T-cell (primary cell): Measurements from ENCODE around the gene ENO4. TPM values are rescaled to one million over a fixed set of nuclear protein-coding genes. Genes with fewer than 3 reads are reported as not detected.

Source experiments
- ATAC-seq, 4 experiments: fragments of 200-7000 bp in 3 of 4; fragments of 150-1000 bp in 1 of 4; cut with Tn5 transposase; replicated peaks in 1 of 4; 1 replicate in 3 of 4; 2 replicates in 1 of 4; pipeline ENCODE4 v1.10.0; 2021; ENCODE audit warnings: moderate library complexity in 3 of 4, mild to moderate bottlenecking in 2 of 4, moderate number of reproducible peaks in 1 of 4
- CTCF ChIA-PET, 2 donors: fragments of 300-600 bp; sonication (Branson Sonifier 250); formaldehyde crosslinking; loops; one replicate each; lab custom pipeline; 2022; ENCODE audit warnings: antibody characterized with exemption in 2 of 2; lab: Charles Lee
- POLR2A ChIA-PET, 2 donors: fragments of 300-600 bp; sonication (Branson Sonifier 250); formaldehyde crosslinking; loops; one replicate each; lab custom pipeline; 2022; ENCODE audit warnings: antibody characterized with exemption in 2 of 2; lab: Charles Lee
- DNase-seq, 35 experiments: peaks; one replicate each; pipeline versions ENCODE4 v3.0.0 to v3.0.0-alpha.2; 2013 to 2023
- H3K27ac ChIP-seq: one replicate; pipeline ENCODE4 v1.5.1; 2013; ENCODE audit warnings: low read length
- H3K27me3 ChIP-seq, 2 experiments: replicated peaks in 1 of 2; 1 replicate in 1 of 2; 2 replicates in 1 of 2; pipeline versions ENCODE4 v1.6.1 to v1.7.0; 2013; ENCODE audit warnings: low read length in 1 of 2, mixed read lengths in 1 of 2; ENCODE audit not compliant: control insufficient read depth in 2 of 2, insufficient read depth in 2 of 2; ENCODE audit errors: extremely low read depth in 1 of 2
- H3K36me3 ChIP-seq, 2 donors: 1 replicate in 1 of 2; 2 replicates in 1 of 2; pipeline versions ENCODE4 v1.6.1 to v1.7.0; 2013; ENCODE audit warnings: low read length in 1 of 2; ENCODE audit not compliant: control insufficient read depth in 2 of 2, insufficient read depth in 1 of 2; ENCODE audit errors: extremely low read depth in 1 of 2
- H3K4me1 ChIP-seq, 2 experiments: 1 replicate in 1 of 2; 2 replicates in 1 of 2; pipeline versions ENCODE4 v1.6.1 to v1.7.0; 2013; ENCODE audit warnings: low read length in 2 of 2, mixed read lengths in 1 of 2; ENCODE audit not compliant: insufficient read depth in 2 of 2, control insufficient read depth in 1 of 2; ENCODE audit errors: extremely low read depth in 1 of 2
- H3K4me3 ChIP-seq, 2 donors: 1 replicate in 1 of 2; 2 replicates in 1 of 2; pipeline versions ENCODE4 v1.5.1 to v1.7.0; 2013; ENCODE audit warnings: mild to moderate bottlenecking in 2 of 2, low read length in 1 of 2, moderate library complexity in 1 of 2; ENCODE audit not compliant: control insufficient read depth in 1 of 2; ENCODE audit errors: extremely low read depth in 1 of 2
- H3K9me3 ChIP-seq: 2 replicates; pipeline ENCODE4 v1.7.0; 2013
- H3K27ac Mint-ChIP-seq, 2 donors: one replicate each; pipeline ENCODE4 v1.8.0; 2020 to 2021; ENCODE audit warnings: mild to moderate bottlenecking in 2 of 2, mixed read lengths in 2 of 2
- H3K27me3 Mint-ChIP-seq, 2 donors: one replicate each; pipeline ENCODE4 v1.8.0; 2021 to 2022; ENCODE audit warnings: mixed read lengths in 2 of 2
- H3K36me3 Mint-ChIP-seq: one replicate; pipeline ENCODE4 v1.8.0; 2021; ENCODE audit warnings: mixed read lengths
- H3K4me1 Mint-ChIP-seq, 3 donors: one replicate each; pipeline ENCODE4 v1.8.0; 2020 to 2022; ENCODE audit warnings: mixed read lengths in 3 of 3, mild to moderate bottlenecking in 1 of 3
- H3K4me3 Mint-ChIP-seq, 3 donors: one replicate each; pipeline ENCODE4 v1.8.0; 2020 to 2022; ENCODE audit warnings: mild to moderate bottlenecking in 3 of 3, mixed read lengths in 3 of 3, moderate library complexity in 3 of 3
- H3K9me3 Mint-ChIP-seq, 3 donors: one replicate each; pipeline ENCODE4 v1.8.0; 2020 to 2022; ENCODE audit warnings: mixed read lengths in 3 of 3
- WGBS: methylation state at CpG from one replicate; pipeline ENCODE4 v1.1.5; 2013; ENCODE audit warnings: missing lambda C conversion rate; ENCODE audit not compliant: insufficient coverage; 5-methylcytosine and 5-hydroxymethylcytosine counted together
- total RNA-seq, 35 experiments: library from RNA in 6 of 35; stranded (reverse) in 6 of 35; fragments of 120-200 nt in 1 of 35; gene quantifications; one replicate each; pipeline versions ENCODE4 v1.2.1 to v1.2.4 and lab custom pipeline; 2013 to 2026

Gene ENO4
- total RNA-seq, 5 donors from 2014 or later (not counting 1 experiment from before 2014, with no cell fraction given): not detected

- Histone ChIP-seq H3K9me3 (no peaks in the 10 kb centered on the region), H3K27me3 (peaks cover 3 to 24% of the 10 kb centered on the region in 2 experiments), H3K27ac (no peak overlapping the region), H3K4me3 (no peak overlapping the region), H3K36me3 (no peaks in the 10 kb centered on the region), H3K4me1 (no peaks in the 10 kb centered on the region)
- Mint-ChIP-seq H3K9me3 (no peaks in the 10 kb centered on the region), H3K4me3 (no peak overlapping the region), H3K27ac (no peak overlapping the region), H3K27me3 (peaks cover 20 to 39% of the 10 kb centered on the region in 2 donors), H3K36me3 (no peaks in the 10 kb centered on the region), H3K4me1 (no peaks in the 10 kb centered on the region)
- ChIA-PET POLR2A (no interaction called here), CTCF (no interaction called here)
- WGBS: 73% methylated on average over 4 of the region's 10 CpGs
- ATAC-seq (no peak), DNase-seq (no peak)
These were observed 32.1 kb upstream of the ENO4 start for GRCh38 chr10:116817178-116817577.

GRCh38 chr10:116817780-116818343 is 31.4 kb upstream of the ENO4 start:
- ATAC-seq: no peak
- CTCF ChIA-PET: no interaction called here
- Mint-ChIP-seq H3K36me3 (no peaks in the 10 kb centered on the region), H3K27ac (no peak overlapping the region), H3K4me3 (no peak overlapping the region), H3K4me1 (no peaks in the 10 kb centered on the region), H3K27me3 (peaks cover 17 to 36% of the 10 kb centered on the region in 2 donors), H3K9me3 (no peaks in the 10 kb centered on the region)
- H3K4me3 ChIP-seq: no peak overlapping the region
- H3K27me3 ChIP-seq: peaks cover 3 to 24% of the 10 kb centered on the region in 2 experiments
- no peaks in the 10 kb centered on the region for H3K4me1 ChIP-seq
- POLR2A ChIA-PET: no interaction called here
- WGBS: 82% methylated on average over 6 of the region's 8 CpGs
- no peaks in the 10 kb centered on the region for H3K36me3 ChIP-seq
- DNase-seq: no peak
- no peak overlapping the region for H3K27ac ChIP-seq
- H3K9me3 ChIP-seq: no peaks in the 10 kb centered on the region

GRCh38 chr10:116819999-116820677 is 29.2 kb upstream of the ENO4 start:
- H3K4me1 ChIP-seq: no peaks in the 10 kb centered on the region
- H3K36me3 Mint-ChIP-seq: no peaks in the 10 kb centered on the region
- H3K27me3 ChIP-seq: peaks cover 2 to 24% of the 10 kb centered on the region in 2 experiments
- H3K27ac ChIP-seq: no peak overlapping the region
- POLR2A ChIA-PET: no interaction called here
- no peak overlapping the region for H3K4me3 ChIP-seq
- no peak for ATAC-seq
- H3K4me1 Mint-ChIP-seq: no peaks in the 10 kb centered on the region
- H3K9me3 Mint-ChIP-seq: no peaks in the 10 kb centered on the region
- H3K27ac Mint-ChIP-seq: no peak overlapping the region
- H3K27me3 Mint-ChIP-seq: peaks cover 12 to 32% of the 10 kb centered on the region in 2 donors
- DNase-seq: no peak
- WGBS: 78% methylated on average over 5 of the region's 6 CpGs
- H3K36me3 ChIP-seq: no peaks in the 10 kb centered on the region
- no peaks in the 10 kb centered on the region for H3K9me3 ChIP-seq
- no peak overlapping the region for H3K4me3 Mint-ChIP-seq
- CTCF ChIA-PET: no interaction called here

- H3K27ac ChIP-seq: no peak overlapping the region
- Mint-ChIP-seq H3K27me3 (peaks cover 8 to 11% of the 10 kb centered on the region in 2 donors), H3K4me3 (no peak overlapping the region), H3K4me1 (no peaks in the 10 kb centered on the region), H3K27ac (no peak overlapping the region), H3K9me3 (no peaks in the 10 kb centered on the region), H3K36me3 (no peaks in the 10 kb centered on the region)
- no peaks in the 10 kb centered on the region for H3K9me3 ChIP-seq
- ChIA-PET POLR2A (no interaction called here), CTCF (no interaction called here)
- H3K27me3 ChIP-seq: peaks cover 0 to 6% of the 10 kb centered on the region in 2 experiments
- H3K4me3 ChIP-seq: no peak overlapping the region
- no peak for ATAC-seq
- no peaks in the 10 kb centered on the region for H3K4me1 ChIP-seq
- DNase-seq: no peak
- no peaks in the 10 kb centered on the region for H3K36me3 ChIP-seq
- 100% methylated on average over 2 of the region's 7 CpGs for WGBS
These were observed 23.4 kb upstream of the ENO4 start for GRCh38 chr10:116825901-116826300.

- Mint-ChIP-seq H3K36me3 (no peaks in the 10 kb centered on the region), H3K9me3 (no peaks in the 10 kb centered on the region), H3K4me3 (no peak overlapping the region), H3K27ac (no peak overlapping the region), H3K27me3 (peaks cover 0 to 8% of the 10 kb centered on the region in 2 donors), H3K4me1 (no peaks in the 10 kb centered on the region)
- Histone ChIP-seq H3K9me3 (no peaks in the 10 kb centered on the region), H3K27ac (no peak overlapping the region), H3K4me1 (no peaks in the 10 kb centered on the region), H3K4me3 (no peak overlapping the region), H3K36me3 (no peaks in the 10 kb centered on the region), H3K27me3 (no peaks in the 10 kb centered on the region)
- CTCF ChIA-PET: no interaction called here
- WGBS: 100% methylated on average over 4 of the region's 7 CpGs
- ATAC-seq (no peak), DNase-seq (no peak)
- POLR2A ChIA-PET: no interaction called here
These were observed 22.5 kb upstream of the ENO4 start for GRCh38 chr10:116826803-116827202.

GRCh38 chr10:116827214-116827671 is 22.1 kb upstream of the ENO4 start:
- no peaks in the 10 kb centered on the region for H3K36me3 Mint-ChIP-seq
- DNase-seq: no peak
- POLR2A ChIA-PET: no interaction called here
- ATAC-seq: no peak
- Histone ChIP-seq H3K27ac (no peak overlapping the region), H3K4me1 (no peaks in the 10 kb centered on the region), H3K9me3 (no peaks in the 10 kb centered on the region), H3K4me3 (no peak overlapping the region), H3K36me3 (no peaks in the 10 kb centered on the region), H3K27me3 (no peaks in the 10 kb centered on the region)
- no peak overlapping the region for H3K4me3 Mint-ChIP-seq
- H3K27me3 Mint-ChIP-seq: peaks cover 0 to 8% of the 10 kb centered on the region in 2 donors
- 86% methylated on average over 9 of the region's 11 CpGs for WGBS
- no peaks in the 10 kb centered on the region for H3K4me1 Mint-ChIP-seq
- no peak overlapping the region for H3K27ac Mint-ChIP-seq
- CTCF ChIA-PET: no interaction called here
- no peaks in the 10 kb centered on the region for H3K9me3 Mint-ChIP-seq
